ENCODE measurements around the gene NKD1. TPM values are rescaled to one million over a fixed set of nuclear protein-coding genes. Genes with fewer than 3 reads are reported as not detected.

Gene NKD1
- total RNA-seq, 2 experiments from 2014 or later: 0.04 to 0.06 TPM

DNA sequence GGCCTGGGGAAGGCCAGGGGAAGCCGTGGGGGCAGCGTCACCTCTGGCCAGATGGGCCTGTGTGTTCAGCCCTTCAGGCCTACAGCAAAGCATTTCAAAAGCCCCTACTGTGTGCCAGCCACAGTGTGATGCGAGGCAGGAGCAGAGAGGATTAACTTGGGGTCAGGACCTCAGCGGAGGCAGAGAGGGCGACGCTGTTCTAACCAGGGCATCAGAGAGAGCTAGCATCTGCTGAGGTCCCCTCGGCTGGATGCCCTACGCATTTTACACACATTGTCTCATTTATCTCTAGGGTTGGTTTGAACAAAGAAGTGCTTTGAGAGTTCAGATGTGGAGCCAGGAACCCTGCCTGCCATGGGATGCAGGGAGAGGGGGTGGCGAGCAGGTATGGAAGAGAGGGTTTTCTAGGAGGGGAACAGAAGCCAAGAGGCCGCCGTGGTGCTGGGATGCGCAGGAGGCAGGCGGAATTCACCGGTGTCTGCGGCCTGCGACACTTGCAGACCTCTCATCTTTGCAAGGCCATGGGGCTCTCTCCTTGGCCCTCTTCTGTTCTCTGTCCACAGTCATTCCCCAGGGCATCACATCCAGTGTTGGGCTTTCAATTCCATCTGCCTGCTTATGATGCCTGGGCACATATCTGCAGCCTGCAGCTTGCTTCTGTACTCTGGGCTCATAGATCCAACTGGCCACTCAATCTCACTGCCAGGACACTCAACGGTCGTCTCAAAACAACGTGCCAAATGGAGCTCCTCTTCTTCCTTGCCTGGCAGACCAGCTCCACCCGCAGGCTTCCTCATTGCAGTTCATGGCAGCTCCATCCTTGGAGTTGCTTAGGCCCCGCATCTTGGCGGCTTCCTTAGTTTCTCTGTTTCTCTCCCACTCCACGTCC, 8.1 kb upstream of the NKD1 start:
- Histone ChIP-seq H4K20me1 (ENCODE audit: insufficient read depth, low read length) (no peaks in the 10 kb centered on the region), H2AFZ (ENCODE audit: low read length) (no peak overlapping the region), H3K9me2 (ENCODE audit: insufficient read depth, low read length) (no peaks in the 10 kb centered on the region), H3K27ac (ENCODE audit: low read depth, low read length, poor library complexity, severe bottlenecking) (no peak overlapping the region), H3K36me3 (ENCODE audit: insufficient read depth, low read length) (no peaks in the 10 kb centered on the region), H3K9me3 (ENCODE audit: low read length) (no peaks in the 10 kb centered on the region), H3K79me2 (ENCODE audit: insufficient read depth, low read depth, low read length) (no peaks in the 10 kb centered on the region), H3K4me3 (ENCODE audit: low read depth, low read length, poor library complexity, severe bottlenecking) (no peak overlapping the region), H3K4me1 (ENCODE audit: insufficient read depth, low read length, poor library complexity, severe bottlenecking) (no peaks in the 10 kb centered on the region), H3K4me2 (ENCODE audit: low read length) (no peak overlapping the region)
- BruUV-seq (replicated peaks): no TSS peak
- TF ChIP-seq, protein P1, sequence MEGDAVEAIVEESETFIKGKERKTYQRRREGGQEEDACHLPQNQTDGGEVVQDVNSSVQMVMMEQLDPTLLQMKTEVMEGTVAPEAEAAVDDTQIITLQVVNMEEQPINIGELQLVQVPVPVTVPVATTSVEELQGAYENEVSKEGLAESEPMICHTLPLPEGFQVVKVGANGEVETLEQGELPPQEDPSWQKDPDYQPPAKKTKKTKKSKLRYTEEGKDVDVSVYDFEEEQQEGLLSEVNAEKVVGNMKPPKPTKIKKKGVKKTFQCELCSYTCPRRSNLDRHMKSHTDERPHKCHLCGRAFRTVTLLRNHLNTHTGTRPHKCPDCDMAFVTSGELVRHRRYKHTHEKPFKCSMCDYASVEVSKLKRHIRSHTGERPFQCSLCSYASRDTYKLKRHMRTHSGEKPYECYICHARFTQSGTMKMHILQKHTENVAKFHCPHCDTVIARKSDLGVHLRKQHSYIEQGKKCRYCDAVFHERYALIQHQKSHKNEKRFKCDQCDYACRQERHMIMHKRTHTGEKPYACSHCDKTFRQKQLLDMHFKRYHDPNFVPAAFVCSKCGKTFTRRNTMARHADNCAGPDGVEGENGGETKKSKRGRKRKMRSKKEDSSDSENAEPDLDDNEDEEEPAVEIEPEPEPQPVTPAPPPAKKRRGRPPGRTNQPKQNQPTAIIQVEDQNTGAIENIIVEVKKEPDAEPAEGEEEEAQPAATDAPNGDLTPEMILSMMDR (conservative IDR thresholded peaks at IDR 0.05; ENCODE audit: low read length): no peak
- intact Hi-C loops (cut with micrococcal nuclease; ENCODE audit: unreplicated experiment): loop anchor here (10.0 kb wide), 1 partner anchor 205 kb away; the partner anchor contains the start of gene CYLD
- CTCF ChIA-PET (ENCODE audit: unreplicated experiment): no interaction called here
- POLR2A ChIA-PET: no interaction called here
- DNase-seq (ENCODE audit: low spot score): no peak

DNA sequence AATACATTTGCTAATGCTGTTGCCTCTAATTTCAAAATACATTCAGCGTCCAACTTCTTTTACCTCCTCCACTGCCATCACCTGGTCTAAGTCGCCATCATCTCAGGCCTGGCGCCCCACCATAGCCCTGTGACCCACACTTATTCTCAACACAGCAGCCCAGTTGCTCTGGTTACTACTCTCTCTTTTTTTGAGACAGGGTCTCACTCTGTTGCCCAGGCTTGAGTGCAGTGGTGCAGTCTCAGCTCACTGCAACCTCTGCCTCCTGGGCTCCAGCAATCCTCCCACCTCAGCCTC, 7.5 kb upstream of the NKD1 start:
- Histone ChIP-seq H3K27ac (ENCODE audit: low read depth, low read length, poor library complexity, severe bottlenecking) (no peak overlapping the region), H3K79me2 (ENCODE audit: insufficient read depth, low read depth, low read length) (no peaks in the 10 kb centered on the region), H3K4me1 (ENCODE audit: insufficient read depth, low read length, poor library complexity, severe bottlenecking) (no peaks in the 10 kb centered on the region), H3K4me3 (ENCODE audit: low read depth, low read length, poor library complexity, severe bottlenecking) (no peak overlapping the region), H3K4me2 (ENCODE audit: low read length) (no peak overlapping the region), H3K36me3 (ENCODE audit: insufficient read depth, low read length) (no peaks in the 10 kb centered on the region), H2AFZ (ENCODE audit: low read length) (no peak overlapping the region), H3K9me2 (ENCODE audit: insufficient read depth, low read length) (no peaks in the 10 kb centered on the region), H3K9me3 (ENCODE audit: low read length) (no peaks in the 10 kb centered on the region), H4K20me1 (ENCODE audit: insufficient read depth, low read length) (no peaks in the 10 kb centered on the region)
- POLR2A ChIA-PET: no interaction called here
- no peak for TF ChIP-seq EZH2phosphoT487 (IDR thresholded peaks at IDR 0.05; ENCODE audit: borderline replicate concordance, low read depth, low read length)
- intact Hi-C loops (cut with micrococcal nuclease; ENCODE audit: unreplicated experiment): loop anchor here (10.0 kb wide), 1 partner anchor 204 kb away; the partner anchor contains the start of gene CYLD
- no peak for DNase-seq (ENCODE audit: low spot score)
- no TSS peak for BruUV-seq (replicated peaks)
- CTCF ChIA-PET (ENCODE audit: unreplicated experiment): no interaction called here

DNA sequence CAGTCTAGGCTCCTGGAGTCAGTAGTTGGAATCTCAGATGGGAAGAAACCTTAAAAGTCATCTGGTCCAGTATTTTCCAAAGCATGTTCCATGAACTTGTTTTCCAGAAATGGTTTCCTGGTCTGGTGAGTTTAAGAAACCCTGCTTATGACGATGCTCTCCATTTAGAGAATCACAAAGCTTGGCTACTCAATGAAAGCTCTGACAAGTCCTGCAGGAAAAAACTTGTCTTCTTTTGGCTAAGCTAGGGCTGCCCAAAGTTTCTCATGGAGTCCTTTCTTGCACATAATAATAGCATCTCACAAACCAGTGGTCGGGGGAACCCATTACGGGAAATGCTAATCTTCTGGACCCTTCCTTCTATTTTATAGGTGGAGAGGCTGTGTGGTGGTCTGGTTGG, 5.5 kb upstream of the NKD1 start:
- H2AFZ ChIP-seq (ENCODE audit: low read length): no peak overlapping the region
- intact Hi-C loops (cut with micrococcal nuclease; ENCODE audit: unreplicated experiment): loop anchor here (10.0 kb wide), 1 partner anchor 202 kb away; the partner anchor contains the start of gene CYLD
- no peak for DNase-seq (ENCODE audit: low spot score)
- H3K4me3 ChIP-seq (ENCODE audit: low read depth, low read length, poor library complexity, severe bottlenecking): no peak overlapping the region
- H3K4me1 ChIP-seq (ENCODE audit: insufficient read depth, low read length, poor library complexity, severe bottlenecking): no peaks in the 10 kb centered on the region
- H3K27ac ChIP-seq (ENCODE audit: low read depth, low read length, poor library complexity, severe bottlenecking): no peak overlapping the region
- POLR2A ChIA-PET: no interaction called here
- H3K36me3 ChIP-seq (ENCODE audit: insufficient read depth, low read length): no peaks in the 10 kb centered on the region
- no peaks in the 10 kb centered on the region for H3K9me2 ChIP-seq (ENCODE audit: insufficient read depth, low read length)
- no TSS peak for BruUV-seq (replicated peaks)
- no peak for TF ChIP-seq EZH2phosphoT487 (IDR thresholded peaks at IDR 0.05; ENCODE audit: borderline replicate concordance, low read depth, low read length)
- TF ChIP-seq, protein P1 (conservative IDR thresholded peaks at IDR 0.05; ENCODE audit: low read length): no peak
- no peak overlapping the region for H3K4me2 ChIP-seq (ENCODE audit: low read length)
- CTCF ChIA-PET (ENCODE audit: unreplicated experiment): no interaction called here
- H3K79me2 ChIP-seq (ENCODE audit: insufficient read depth, low read depth, low read length): no peaks in the 10 kb centered on the region
- H4K20me1 ChIP-seq (ENCODE audit: insufficient read depth, low read length): no peaks in the 10 kb centered on the region
- H3K9me3 ChIP-seq (ENCODE audit: low read length): no peaks in the 10 kb centered on the region
